ENCODE results near the gene SRP14. TPM values are rescaled to one million over a fixed set of nuclear protein-coding genes. Genes with fewer than 3 reads are reported as not detected.

SRP14 gene
- total and polyA plus RNA-seq, 11 donors = 189 to 702 (median 237) TPM

DNA sequence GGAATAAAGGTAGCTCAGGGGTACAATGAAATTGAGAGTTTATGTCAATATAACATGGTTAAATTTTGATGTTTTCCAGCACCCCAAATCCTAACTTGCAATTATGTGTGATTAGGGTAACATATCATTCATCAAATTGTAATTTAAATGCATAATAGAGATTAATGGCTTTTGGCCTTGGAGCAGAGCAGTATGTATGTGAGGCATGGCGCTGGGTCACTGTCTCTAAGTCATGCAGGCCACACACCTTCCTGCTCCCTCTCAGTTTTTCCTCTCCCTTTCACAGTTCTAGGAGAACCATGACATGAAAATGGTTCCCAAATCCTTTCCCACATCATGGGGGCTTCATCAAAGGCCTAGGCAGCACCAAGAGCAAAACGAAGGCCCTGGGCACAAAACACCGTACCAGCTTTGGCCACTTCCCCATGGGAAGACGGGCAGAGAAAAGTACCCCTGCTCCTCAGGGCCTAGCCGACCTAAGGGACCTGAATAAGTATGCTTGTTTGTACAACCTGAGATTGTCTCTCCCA is 3.9 kb upstream of the SRP14 start:
- intact Hi-C loops (cut with DNase I) = loop anchor here in 6 of 10 donors (5.0 to 10.0 kb wide), 8 partner anchors 34 to 1242 kb away; partner anchors contain the start of genes BUB1B (in 2 of the 6), BMF (in 1 of the 6), FSIP1 (in 1 of the 6) and IVD (in 1 of the 6)
- Histone ChIP-seq H3K27ac (no peak overlapping the region), H3K9me3 (no peaks in the 10 kb centered on the region), H3K4me3 (no peak overlapping the region), H3K36me3 (peaks cover 0 to 17% (median 1%) of the 10 kb centered on the region in 9 donors), H3K4me1 (peaks cover 2 to 58% (median 41%) of the 10 kb centered on the region in 12 donors), H3K27me3 (no peaks in the 10 kb centered on the region)
- ATAC-seq (no peak), DNase-seq (no peak)
- 82 to 92% (median 86%) methylated on average over 5 of the region's 5 CpGs for WGBS, 4 donors
- TF ChIP-seq POLR2A (IDR thresholded peaks at IDR 0.05) (no peak), CTCF (IDR thresholded peaks at IDR 0.05) (no peak)

DNA sequence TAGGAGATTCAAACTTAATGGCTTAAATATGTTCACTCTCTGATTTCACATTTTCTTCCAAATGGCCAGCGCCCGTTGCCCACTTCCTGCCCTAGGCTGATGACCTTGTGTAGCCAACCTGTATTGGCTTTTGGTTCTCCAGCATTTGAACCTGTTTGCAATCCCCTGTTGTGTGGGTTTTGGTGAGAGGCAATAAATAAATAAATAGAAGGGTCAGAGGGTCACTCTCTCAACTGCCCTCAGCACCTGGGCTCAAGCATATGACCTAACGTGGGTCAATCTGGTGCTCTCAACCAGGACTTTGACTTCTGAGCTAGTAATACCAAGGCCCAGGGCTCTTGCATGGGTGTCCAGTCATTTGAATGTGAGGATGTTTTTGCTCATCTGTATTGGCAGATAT is 1.8 kb upstream of the SRP14 start:
- intact Hi-C loops (cut with DNase I) = loop anchor here in 6 of 10 donors (5.0 to 10.0 kb wide), 8 partner anchors 37 to 1244 kb away; partner anchors contain the start of genes BUB1B (in 2 of the 6), BMF (in 1 of the 6), FSIP1 (in 1 of the 6) and IVD (in 1 of the 6)

GRCh38 chr15:40040293-40040635 is 1.3 kb upstream of the SRP14 start:
- peaks cover 0 to 26% (median 24%) of the 10 kb centered on the region in 9 donors for H3K36me3 ChIP-seq
- DNase-seq (no peak), ATAC-seq (no peak)
- intact Hi-C loops (cut with DNase I) = loop anchor here in 6 of 10 donors (5.0 to 10.0 kb wide), 8 partner anchors 37 to 1245 kb away; partner anchors contain the start of genes BUB1B (in 2 of the 6), BMF (in 1 of the 6), FSIP1 (in 1 of the 6) and IVD (in 1 of the 6)
- H3K9me3 ChIP-seq = no peaks in the 10 kb centered on the region
- peak overlapping the region in 6 of 12 donors; percentile 72 to 98 (median 89) for H3K4me3 ChIP-seq
- WGBS, 4 donors = 57 to 67% (median 63%) methylated on average over 6 of the region's 6 CpGs
- H3K27ac ChIP-seq = peak overlapping the region in 8 of 12 donors; percentile 5 to 98 (median 96)
- no peaks in the 10 kb centered on the region for H3K27me3 ChIP-seq
- TF ChIP-seq POLR2A (IDR thresholded peaks at IDR 0.05) = no peak
- no peak for TF ChIP-seq CTCF (IDR thresholded peaks at IDR 0.05)
- H3K4me1 ChIP-seq = peaks cover 4 to 47% (median 31%) of the 10 kb centered on the region in 12 donors

More for the DNA sequence above, 1.8 kb upstream of the SRP14 start:
- H3K27ac ChIP-seq = peak overlapping the region in 5 of 12 donors; percentile 5 to 98 (median 96)
- WGBS, 4 donors = 69 to 80% (median 73%) methylated on average over 3 of the region's 3 CpGs
- H3K4me1 ChIP-seq = peaks cover 4 to 52% (median 36%) of the 10 kb centered on the region in 12 donors
- no peaks in the 10 kb centered on the region for H3K27me3 ChIP-seq
- TF ChIP-seq POLR2A (IDR thresholded peaks at IDR 0.05) (no peak), CTCF (IDR thresholded peaks at IDR 0.05) (no peak)
- no peaks in the 10 kb centered on the region for H3K9me3 ChIP-seq
- no peak for ATAC-seq
- H3K4me3 ChIP-seq = no peak overlapping the region
- DNase-seq = no peak
- peaks cover 0 to 21% (median 19%) of the 10 kb centered on the region in 9 donors for H3K36me3 ChIP-seq

GRCh38 chr15:40038275-40038637 is 725 bp downstream of the SRP14 start:
- 0 to 2% (median 1%) methylated on average over 18 of the region's 18 CpGs for WGBS, 4 donors
- H3K27ac ChIP-seq = peak overlapping the region; percentile 88 to 98 (median 94)
- peaks cover 0 to 46% (median 44%) of the 10 kb centered on the region in 9 donors for H3K36me3 ChIP-seq
- H3K9me3 ChIP-seq = no peaks in the 10 kb centered on the region
- H3K4me3 ChIP-seq = peak overlapping the region; percentile 72 to 98 (median 84)
- ATAC-seq (peak in 1 of 4 donors; percentile 2), DNase-seq (no peak)
- peaks cover 4 to 48% (median 29%) of the 10 kb centered on the region in 12 donors for H3K4me1 ChIP-seq
- TF ChIP-seq CTCF (IDR thresholded peaks at IDR 0.05) (no peak), POLR2A (IDR thresholded peaks at IDR 0.05) (no peak)
- intact Hi-C loops (cut with DNase I) = loop anchor here in 2 of 10 donors (2.0 to 5.0 kb wide), 3 partner anchors 69 to 256 kb away; partner anchors contain the start of genes BMF (in 1 of the 2), BUB1B (in 1 of the 2) and FSIP1 (in 1 of the 2)
- no peaks in the 10 kb centered on the region for H3K27me3 ChIP-seq

Measured in heart left ventricle (tissue), 16 donors.